Activated CD8-positive, alpha-beta T cell treated with anti-CD3 and anti-CD28 coated beads, Interleukin-2, amount 10 ng/mL, durations not matched to agents 7 days and 5 days (primary cell): ENCODE results near the gene ACER3. TPM values are rescaled to one million over a fixed set of nuclear protein-coding genes. Genes with fewer than 3 reads are reported as not detected.
A peak's percentile ranks its signal among the peaks of the same experiment; 100 is the strongest.

Experiments
- ATAC-seq: fragments of 150-1000 bp; cut with Tn5 transposase; one replicate; pipeline ENCODE4 v1.10.0; 2021; ENCODE audit warnings: moderate library complexity
- CTCF ChIA-PET: fragments of 350-600 bp; sonication (Branson Sonifier 250); formaldehyde crosslinking; loops from one replicate; lab custom pipeline; 2021; ENCODE audit warnings: antibody characterized with exemption; lab: Charles Lee
- POLR2A ChIA-PET: fragments of 350-600 bp; sonication (Branson Sonifier 250); formaldehyde crosslinking; loops from one replicate; lab custom pipeline; 2021; ENCODE audit warnings: antibody characterized with exemption; lab: Charles Lee
- DNase-seq: peaks from one replicate; pipeline ENCODE4 v3.0.0-alpha.2; 2020
- H3K27ac Mint-ChIP-seq: one replicate; pipeline ENCODE4 v1.8.0; 2021; ENCODE audit warnings: mild to moderate bottlenecking, mixed read lengths
- H3K27me3 Mint-ChIP-seq: one replicate; pipeline ENCODE4 v1.8.0; 2021; ENCODE audit warnings: low read depth, mixed read lengths
- H3K36me3 Mint-ChIP-seq: one replicate; pipeline ENCODE4 v1.8.0; 2021; ENCODE audit warnings: low read depth, mixed read lengths
- H3K4me1 Mint-ChIP-seq: one replicate; pipeline ENCODE4 v1.8.0; 2021; ENCODE audit warnings: low read depth, mixed read lengths
- H3K4me3 Mint-ChIP-seq: one replicate; pipeline ENCODE4 v1.8.0; 2021; ENCODE audit warnings: mild to moderate bottlenecking, mixed read lengths
- H3K9me3 Mint-ChIP-seq: one replicate; pipeline ENCODE4 v1.8.0; 2022; ENCODE audit warnings: mixed read lengths; ENCODE audit not compliant: insufficient read depth
- total RNA-seq, 2 experiments: library from RNA; stranded (reverse); gene quantifications; one replicate each; pipeline ENCODE4 v1.2.3, GENCODE V29; 2021

ACER3 gene
- total RNA-seq, 2 experiments from 2014 or later, result 9.4 to 13.8 TPM

DNA sequence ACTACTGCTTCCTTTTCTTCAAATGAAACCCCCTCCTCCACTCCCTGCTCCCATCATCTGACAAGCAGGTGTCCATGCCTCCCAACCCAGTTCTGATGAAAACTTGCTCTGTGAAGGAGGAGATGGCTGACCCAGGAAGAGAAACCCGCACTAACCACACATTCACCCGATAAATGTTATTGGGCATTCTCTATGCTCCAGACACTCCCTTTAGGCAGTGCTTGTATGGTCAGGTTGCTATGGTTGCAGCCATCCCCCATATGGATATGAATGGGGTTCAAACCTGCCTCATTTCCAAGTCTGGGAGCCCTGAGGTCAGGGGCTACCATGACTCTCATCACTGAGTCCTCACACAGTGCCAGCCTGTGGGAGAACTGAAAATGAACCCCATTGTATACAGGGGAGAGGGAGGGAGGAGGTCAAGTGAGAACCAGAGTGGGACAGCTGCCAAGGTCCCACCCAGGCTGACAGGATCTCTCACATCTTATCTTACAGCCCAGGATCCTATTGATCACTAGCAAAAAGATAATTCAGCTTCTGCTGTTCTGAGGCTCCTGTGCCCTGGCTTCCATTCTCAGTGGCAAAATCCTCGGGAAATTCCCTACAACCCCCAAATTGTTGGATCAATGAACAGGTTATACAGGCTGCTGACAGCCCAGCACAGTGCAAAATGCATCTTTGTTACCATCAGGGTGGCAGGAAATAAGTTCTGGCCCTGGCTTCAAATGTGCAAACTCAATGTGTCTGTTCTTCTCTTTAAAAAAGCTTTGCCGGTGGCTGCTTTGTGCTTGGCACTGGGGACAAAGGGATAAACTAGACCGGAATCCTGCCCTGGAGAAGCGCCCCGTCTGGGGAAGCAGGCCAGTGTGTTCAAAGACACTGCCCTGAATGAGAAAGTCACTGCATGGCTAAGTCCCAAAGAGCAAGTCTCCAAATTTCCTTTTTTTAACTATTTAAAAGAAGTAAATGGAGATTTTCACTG lies 22.7 kb upstream of the ACER3 start:
- no peak overlapping the region for H3K27ac Mint-ChIP-seq
- CTCF ChIA-PET, result no interaction called here
- DNase-seq (no peak), ATAC-seq (no peak)
- H3K36me3 Mint-ChIP-seq, result no peaks in the 10 kb centered on the region
- H3K4me1 Mint-ChIP-seq, result no peaks in the 10 kb centered on the region
- H3K4me3 Mint-ChIP-seq, result no peak overlapping the region
- no peaks in the 10 kb centered on the region for H3K9me3 Mint-ChIP-seq
- H3K27me3 Mint-ChIP-seq, result peaks cover 24% of the 10 kb centered on the region
- POLR2A ChIA-PET, result no interaction called here

DNA sequence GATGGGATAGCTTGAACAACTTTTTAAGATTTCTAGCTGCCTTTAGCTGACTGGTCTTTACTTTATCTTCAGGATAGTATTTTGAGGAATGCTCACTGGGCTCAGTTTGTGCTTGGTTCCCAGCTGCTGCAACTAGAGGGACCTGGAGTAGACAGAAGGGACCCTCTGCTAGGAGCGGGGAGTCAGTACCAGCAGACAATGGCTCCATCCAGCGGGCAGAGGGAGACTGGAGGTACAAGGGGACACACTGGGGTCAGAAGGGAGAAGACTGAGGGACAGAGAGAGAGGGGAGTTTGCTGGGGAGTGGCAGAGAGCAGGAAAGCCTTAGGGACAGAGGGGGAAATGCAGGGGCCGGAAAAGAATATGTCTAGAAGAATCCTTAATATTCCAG lies 22.0 kb upstream of the ACER3 start:
- ChIA-PET CTCF (no interaction called here), POLR2A (no interaction called here)
- Mint-ChIP-seq H3K27me3 (peaks cover 25% of the 10 kb centered on the region), H3K9me3 (no peaks in the 10 kb centered on the region), H3K4me1 (no peaks in the 10 kb centered on the region), H3K27ac (no peak overlapping the region), H3K4me3 (no peak overlapping the region), H3K36me3 (no peaks in the 10 kb centered on the region)
- DNase-seq (no peak), ATAC-seq (no peak)

DNA sequence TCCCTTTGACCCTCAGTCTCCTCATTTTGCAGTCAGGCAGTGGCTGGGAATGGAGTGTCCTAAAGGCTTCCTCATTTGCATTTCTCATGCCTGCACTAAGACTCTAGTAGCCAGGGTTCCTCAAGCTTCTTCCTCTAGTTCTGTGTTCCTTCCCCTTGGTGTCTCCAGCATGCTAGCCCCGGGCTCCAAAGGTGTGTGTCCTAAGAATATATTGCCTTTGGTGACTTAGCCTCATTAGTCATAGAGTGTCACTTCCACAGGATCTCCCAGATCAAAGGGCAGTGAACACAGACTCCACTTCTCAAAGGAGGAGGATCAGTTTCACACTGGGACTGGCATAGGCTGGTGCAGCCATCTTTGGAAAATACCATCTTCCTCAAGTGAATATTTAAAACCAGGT lies 21.4 kb upstream of the ACER3 start:
- H3K4me1 Mint-ChIP-seq, result no peaks in the 10 kb centered on the region
- no peaks in the 10 kb centered on the region for H3K36me3 Mint-ChIP-seq
- H3K4me3 Mint-ChIP-seq, result no peak overlapping the region
- DNase-seq (no peak), ATAC-seq (no peak)
- H3K27ac Mint-ChIP-seq, result no peak overlapping the region
- H3K27me3 Mint-ChIP-seq, result peaks cover 27% of the 10 kb centered on the region
- no peaks in the 10 kb centered on the region for H3K9me3 Mint-ChIP-seq
- CTCF ChIA-PET, result no interaction called here
- POLR2A ChIA-PET, result no interaction called here

DNA sequence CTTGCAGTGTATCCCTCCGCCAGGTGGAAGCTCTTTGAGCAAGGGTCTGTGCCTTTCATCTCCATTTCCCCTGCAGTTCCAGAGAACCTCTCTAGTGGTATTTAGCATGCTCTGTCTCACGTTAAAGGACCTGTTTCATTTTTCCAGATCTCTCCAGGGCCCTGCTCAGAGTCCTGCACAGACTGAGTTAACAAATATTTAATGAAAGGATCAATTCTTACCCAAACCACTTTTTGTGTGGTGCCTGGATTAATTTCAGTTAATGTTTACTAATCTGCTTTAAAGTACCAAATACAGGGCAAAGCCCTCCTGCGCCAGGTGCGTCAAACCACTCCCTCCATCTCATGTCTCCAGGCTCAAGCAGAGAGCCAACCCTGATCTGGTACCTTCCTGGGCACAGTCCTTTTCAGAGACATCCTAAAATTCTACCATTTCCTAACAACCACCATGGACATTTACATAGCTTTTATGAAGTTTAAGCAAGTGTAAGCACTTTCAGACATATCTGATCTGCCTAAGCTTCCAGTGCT lies 18.7 kb upstream of the ACER3 start:
- H3K36me3 Mint-ChIP-seq, result no peaks in the 10 kb centered on the region
- H3K4me1 Mint-ChIP-seq, result no peaks in the 10 kb centered on the region
- ChIA-PET POLR2A (no interaction called here), CTCF (no interaction called here)
- DNase-seq (no peak), ATAC-seq (no peak)
- H3K27me3 Mint-ChIP-seq, result peaks cover 33% of the 10 kb centered on the region
- no peak overlapping the region for H3K27ac Mint-ChIP-seq
- H3K9me3 Mint-ChIP-seq, result no peaks in the 10 kb centered on the region
- H3K4me3 Mint-ChIP-seq, result no peak overlapping the region

DNA sequence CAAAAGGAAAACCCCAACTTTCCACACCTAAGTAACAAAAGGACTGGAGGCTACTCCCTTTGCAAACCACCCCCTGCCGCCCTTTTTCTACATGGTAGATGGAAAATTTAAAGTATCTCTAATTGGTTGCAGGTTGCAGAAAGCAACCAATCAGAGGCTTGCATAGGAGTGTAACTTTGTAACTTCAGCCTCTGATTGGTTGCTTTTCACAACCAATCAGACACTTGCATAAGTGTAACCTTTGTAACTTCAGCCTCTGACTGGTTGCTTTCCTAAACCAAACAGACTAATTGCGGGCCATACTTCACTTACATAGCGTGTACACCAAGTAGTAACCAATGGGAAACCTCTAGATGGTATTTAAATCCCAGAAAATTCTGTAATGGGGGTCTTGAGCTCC lies 16.8 kb upstream of the ACER3 start:
- Mint-ChIP-seq H3K4me3 (no peak overlapping the region), H3K9me3 (no peaks in the 10 kb centered on the region), H3K27ac (no peak overlapping the region), H3K27me3 (peaks cover 35% of the 10 kb centered on the region), H3K4me1 (no peaks in the 10 kb centered on the region), H3K36me3 (no peaks in the 10 kb centered on the region)
- ChIA-PET CTCF (no interaction called here), POLR2A (no interaction called here)
- ATAC-seq (no peak), DNase-seq (no peak)

DNA sequence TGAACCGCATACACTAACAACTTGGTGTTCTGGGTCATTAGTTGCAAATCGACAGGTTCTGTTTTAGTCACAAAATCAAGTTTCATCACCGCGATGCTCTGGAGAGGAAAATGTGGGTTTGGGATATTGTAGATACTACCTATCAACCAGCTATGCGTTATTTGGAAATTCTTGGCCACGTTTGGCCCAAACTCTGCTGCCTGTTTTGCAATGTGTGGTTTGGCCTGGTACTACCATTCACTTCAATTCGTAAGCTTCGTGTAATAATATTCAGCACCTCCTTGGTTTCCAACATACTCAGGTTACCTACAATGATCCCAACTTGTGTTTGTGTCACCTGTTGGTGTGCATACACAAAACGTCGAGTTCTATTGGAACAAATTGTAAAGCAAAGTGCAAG lies 16.2 kb upstream of the ACER3 start:
- CTCF ChIA-PET, result no interaction called here
- no peaks in the 10 kb centered on the region for H3K36me3 Mint-ChIP-seq
- H3K9me3 Mint-ChIP-seq, result no peaks in the 10 kb centered on the region
- DNase-seq (no peak), ATAC-seq (no peak)
- no peak overlapping the region for H3K27ac Mint-ChIP-seq
- H3K4me1 Mint-ChIP-seq, result no peaks in the 10 kb centered on the region
- H3K4me3 Mint-ChIP-seq, result no peak overlapping the region
- POLR2A ChIA-PET, result no interaction called here
- H3K27me3 Mint-ChIP-seq, result peaks cover 34% of the 10 kb centered on the region

DNA sequence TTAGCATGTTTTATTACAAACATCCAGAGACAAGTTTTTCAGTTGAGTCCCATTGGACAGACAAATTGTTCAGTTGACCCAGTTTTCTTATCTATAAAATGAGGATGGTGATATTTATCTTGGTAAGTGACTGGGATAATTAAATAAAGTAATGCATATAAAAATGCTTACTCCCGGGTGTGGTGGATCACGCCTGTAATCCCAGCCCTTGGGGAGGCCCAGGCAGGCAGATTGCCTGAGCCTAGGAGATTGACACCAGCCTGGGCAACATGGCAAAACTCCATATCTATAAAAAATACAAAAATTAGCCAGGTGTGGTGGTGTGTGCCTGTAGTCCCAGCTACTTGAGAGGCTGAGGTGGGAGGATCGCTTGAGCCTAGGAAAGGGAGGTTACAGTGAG lies 15.6 kb upstream of the ACER3 start:
- DNase-seq, result no peak

DNA sequence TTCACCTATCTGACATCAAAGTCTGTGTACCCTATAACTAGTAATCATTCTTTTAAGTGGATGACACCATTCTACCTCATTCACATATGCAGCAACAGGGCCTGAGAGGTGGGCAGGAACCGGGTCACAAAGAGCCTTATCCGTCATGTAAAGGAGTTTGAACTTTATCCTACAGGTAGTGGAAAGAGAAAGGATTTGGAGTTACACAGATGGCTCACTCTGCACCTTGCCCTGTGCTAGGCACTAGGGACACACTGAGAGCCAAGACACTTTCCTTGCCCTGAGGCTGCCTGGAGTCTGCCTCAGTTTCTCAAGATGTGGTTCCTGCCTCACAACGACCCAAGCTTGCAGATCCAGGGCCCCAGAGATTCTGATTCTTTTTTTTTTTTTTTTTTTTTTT lies 14.3 kb upstream of the ACER3 start:
- no peak overlapping the region for H3K27ac Mint-ChIP-seq
- H3K36me3 Mint-ChIP-seq, result no peaks in the 10 kb centered on the region
- ChIA-PET CTCF (interaction anchor here (1.4 kb wide), 1 partner anchor 73 kb away, joined by 4 read pairs; no protein-coding TSS in a partner anchor), POLR2A (no interaction called here)
- H3K4me3 Mint-ChIP-seq, result no peak overlapping the region
- ATAC-seq (no peak), DNase-seq (no peak)
- H3K9me3 Mint-ChIP-seq, result no peaks in the 10 kb centered on the region
- no peaks in the 10 kb centered on the region for H3K4me1 Mint-ChIP-seq
- peaks cover 26% of the 10 kb centered on the region for H3K27me3 Mint-ChIP-seq

More for the DNA sequence above, 15.6 kb upstream of the ACER3 start:
- ChIA-PET POLR2A (no interaction called here), CTCF (no interaction called here)
- Mint-ChIP-seq H3K4me1 (no peaks in the 10 kb centered on the region), H3K27me3 (peaks cover 30% of the 10 kb centered on the region), H3K4me3 (no peak overlapping the region), H3K27ac (no peak overlapping the region), H3K9me3 (no peaks in the 10 kb centered on the region), H3K36me3 (no peaks in the 10 kb centered on the region)
- ATAC-seq, result no peak

DNA sequence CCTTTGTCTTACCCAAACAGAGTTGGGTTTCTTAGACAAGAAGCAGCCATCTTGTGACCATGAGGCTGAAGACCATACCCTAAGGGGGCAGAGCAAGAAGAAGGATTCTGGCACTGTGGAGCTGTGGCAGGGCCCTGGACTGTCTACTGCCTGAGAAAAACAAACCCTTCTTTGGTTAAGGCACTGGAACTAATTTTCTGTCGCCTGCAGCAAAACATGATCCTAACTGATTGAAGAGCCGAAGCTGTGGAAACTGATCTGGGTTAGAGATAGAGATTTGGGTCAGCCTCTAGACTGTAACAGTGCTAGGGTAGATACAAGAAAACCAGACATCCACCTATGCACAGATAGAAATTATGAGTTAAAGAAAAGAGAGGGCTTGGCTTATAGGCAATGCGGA lies 11.3 kb upstream of the ACER3 start:
- CTCF ChIA-PET, result interaction anchor here (1.1 to 1.2 kb wide), 2 partner anchors 70 to 71 kb away, joined by 3 read pairs; no protein-coding TSS in a partner anchor
- POLR2A ChIA-PET, result no interaction called here
- H3K27ac Mint-ChIP-seq, result no peak overlapping the region
- DNase-seq (no peak), ATAC-seq (no peak)
- peaks cover 18% of the 10 kb centered on the region for H3K27me3 Mint-ChIP-seq
- H3K4me3 Mint-ChIP-seq, result no peak overlapping the region
- H3K9me3 Mint-ChIP-seq, result no peaks in the 10 kb centered on the region
- no peaks in the 10 kb centered on the region for H3K36me3 Mint-ChIP-seq
- no peaks in the 10 kb centered on the region for H3K4me1 Mint-ChIP-seq

DNA sequence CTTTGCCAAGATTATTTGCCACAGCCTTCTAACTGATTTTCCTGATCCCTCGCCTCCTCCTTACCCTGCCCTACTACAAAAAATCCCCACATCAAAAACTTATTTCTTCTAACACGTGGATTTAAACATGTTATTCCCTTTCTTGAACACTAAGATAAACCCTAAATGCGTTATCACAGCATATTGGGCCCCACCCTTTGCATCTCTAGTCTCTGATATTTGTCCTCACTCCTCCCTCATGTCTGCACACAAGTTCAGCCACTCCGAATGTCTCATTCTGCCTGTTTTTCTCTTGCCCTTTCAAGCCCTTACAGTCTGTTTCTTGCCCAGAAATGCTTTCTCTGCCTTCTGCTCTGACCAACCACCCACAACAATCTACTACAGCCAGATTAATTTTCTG lies 10.6 kb upstream of the ACER3 start:
- Mint-ChIP-seq H3K4me1 (no peaks in the 10 kb centered on the region), H3K9me3 (no peaks in the 10 kb centered on the region), H3K27ac (no peak overlapping the region), H3K27me3 (peaks cover 17% of the 10 kb centered on the region), H3K36me3 (no peaks in the 10 kb centered on the region), H3K4me3 (no peak overlapping the region)
- POLR2A ChIA-PET, result no interaction called here
- CTCF ChIA-PET, result interaction anchor here (1.1 kb wide), 1 partner anchor 70 kb away, joined by 3 read pairs; no protein-coding TSS in a partner anchor
- DNase-seq (no peak), ATAC-seq (no peak)

DNA sequence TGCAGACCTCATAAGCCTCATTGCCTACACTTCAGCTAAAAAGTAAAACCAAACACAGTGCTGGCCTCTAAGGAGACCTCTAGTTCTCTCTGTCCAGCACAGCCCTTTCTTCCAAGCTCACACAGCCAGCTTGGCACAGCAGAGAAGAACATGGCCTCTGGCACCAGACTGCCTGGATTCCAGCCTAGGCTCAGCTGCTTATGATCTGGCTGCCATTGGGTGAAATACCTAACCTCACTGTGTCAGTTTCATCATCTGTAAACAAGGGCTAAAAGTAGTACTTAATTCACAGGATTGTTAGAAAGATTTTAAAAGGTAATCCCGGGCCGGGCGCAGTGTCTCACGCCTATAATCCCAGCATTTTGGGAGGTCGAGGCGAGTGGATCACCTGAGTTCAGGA lies 9.9 kb upstream of the ACER3 start:
- H3K4me1 Mint-ChIP-seq, result no peaks in the 10 kb centered on the region
- H3K27ac Mint-ChIP-seq, result no peak overlapping the region
- CTCF ChIA-PET, result interaction anchor here (1.2 to 1.9 kb wide), 2 partner anchors 40 to 69 kb away, joined by 3 to 12 read pairs; no protein-coding TSS in a partner anchor
- no peak overlapping the region for H3K4me3 Mint-ChIP-seq
- peaks cover 17% of the 10 kb centered on the region for H3K27me3 Mint-ChIP-seq
- H3K36me3 Mint-ChIP-seq, result no peaks in the 10 kb centered on the region
- POLR2A ChIA-PET, result no interaction called here
- no peak for ATAC-seq
- no peak for DNase-seq
- H3K9me3 Mint-ChIP-seq, result no peaks in the 10 kb centered on the region

DNA sequence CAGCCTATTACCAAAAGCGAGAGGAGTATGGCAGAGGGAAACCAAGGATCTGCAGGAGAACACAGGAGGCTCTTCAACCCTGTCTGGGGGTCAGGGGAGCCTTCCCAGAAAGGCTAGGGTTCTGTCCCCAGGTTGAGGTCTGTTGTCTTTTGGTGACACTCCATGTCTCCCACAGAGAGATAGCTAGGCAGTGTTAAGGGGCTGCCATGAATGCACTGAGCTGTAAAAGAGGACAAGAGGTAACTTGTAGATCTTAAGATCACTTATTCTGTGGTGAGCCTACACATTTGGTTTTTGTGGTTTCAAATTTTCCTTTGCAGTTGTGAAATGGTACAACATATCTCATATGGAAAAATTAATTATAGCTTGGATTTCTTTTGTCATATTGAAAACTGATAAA lies 6.0 kb upstream of the ACER3 start:
- H3K4me1 Mint-ChIP-seq, result peaks cover 8% of the 10 kb centered on the region
- ChIA-PET POLR2A (no interaction called here), CTCF (interaction anchor here (1.3 to 1.7 kb wide), 2 partner anchors 64 to 65 kb away, joined by 4 to 7 read pairs; no protein-coding TSS in a partner anchor)
- no peaks in the 10 kb centered on the region for H3K9me3 Mint-ChIP-seq
- no peaks in the 10 kb centered on the region for H3K36me3 Mint-ChIP-seq
- H3K27ac Mint-ChIP-seq, result no peak overlapping the region
- DNase-seq (no peak), ATAC-seq (peak; percentile 30)
- H3K27me3 Mint-ChIP-seq, result peaks cover 8% of the 10 kb centered on the region
- H3K4me3 Mint-ChIP-seq, result no peak overlapping the region
